ENCODE measurements around the gene LRRC57.

DNA sequence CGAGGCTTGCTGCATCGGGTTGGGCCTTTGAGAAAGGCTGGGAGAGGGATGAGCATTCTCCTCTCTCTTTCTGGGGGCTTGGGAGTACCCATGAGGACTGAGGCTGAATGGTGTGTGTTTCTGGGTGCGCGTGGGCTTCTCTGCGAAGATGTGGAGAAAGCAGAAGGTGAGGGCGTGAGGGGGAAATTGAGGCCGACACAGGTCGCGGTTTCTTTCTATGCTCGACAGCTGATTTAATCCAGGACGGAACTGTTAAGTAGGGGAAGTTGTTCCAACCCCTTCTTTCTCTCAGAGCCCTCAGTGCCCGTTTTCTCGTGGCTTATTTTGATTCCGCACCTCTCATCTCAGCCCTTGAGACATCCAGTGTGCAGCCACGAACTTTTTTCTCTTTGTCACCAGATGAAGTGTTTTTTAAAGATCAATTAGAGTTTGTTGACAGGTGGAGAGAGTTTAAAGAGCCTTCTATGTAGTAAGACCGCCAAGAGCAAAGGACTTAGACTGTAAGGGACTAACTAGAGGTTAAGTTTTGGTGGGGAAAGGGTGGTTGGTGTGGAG is 27.5 kb upstream of the LRRC57 start:
- no peak for TF ChIP-seq POLR2A (IDR thresholded peaks at IDR 0.05)
- TF ChIP-seq, protein P1, sequence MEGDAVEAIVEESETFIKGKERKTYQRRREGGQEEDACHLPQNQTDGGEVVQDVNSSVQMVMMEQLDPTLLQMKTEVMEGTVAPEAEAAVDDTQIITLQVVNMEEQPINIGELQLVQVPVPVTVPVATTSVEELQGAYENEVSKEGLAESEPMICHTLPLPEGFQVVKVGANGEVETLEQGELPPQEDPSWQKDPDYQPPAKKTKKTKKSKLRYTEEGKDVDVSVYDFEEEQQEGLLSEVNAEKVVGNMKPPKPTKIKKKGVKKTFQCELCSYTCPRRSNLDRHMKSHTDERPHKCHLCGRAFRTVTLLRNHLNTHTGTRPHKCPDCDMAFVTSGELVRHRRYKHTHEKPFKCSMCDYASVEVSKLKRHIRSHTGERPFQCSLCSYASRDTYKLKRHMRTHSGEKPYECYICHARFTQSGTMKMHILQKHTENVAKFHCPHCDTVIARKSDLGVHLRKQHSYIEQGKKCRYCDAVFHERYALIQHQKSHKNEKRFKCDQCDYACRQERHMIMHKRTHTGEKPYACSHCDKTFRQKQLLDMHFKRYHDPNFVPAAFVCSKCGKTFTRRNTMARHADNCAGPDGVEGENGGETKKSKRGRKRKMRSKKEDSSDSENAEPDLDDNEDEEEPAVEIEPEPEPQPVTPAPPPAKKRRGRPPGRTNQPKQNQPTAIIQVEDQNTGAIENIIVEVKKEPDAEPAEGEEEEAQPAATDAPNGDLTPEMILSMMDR (IDR thresholded peaks at IDR 0.05) = no peak
- TF ChIP-seq POLR2AphosphoS5 (IDR thresholded peaks at IDR 0.05) = no peak
- no peak for TF ChIP-seq EP300 (IDR thresholded peaks at IDR 0.05)

Measured in upper lobe of left lung (tissue), 4 donors.